GM12878 (cell line): ENCODE results near the gene ZBED4. TPM values are rescaled to one million over a fixed set of nuclear protein-coding genes. Genes with fewer than 3 reads are reported as not detected.

ENCODE experiments used
- ATAC-seq: fragments of 200-7000 bp; cut with Tn5 transposase; 3 replicates; pipeline ENCODE4 v1.9.1; 2020; ENCODE audit warnings: mild to moderate bottlenecking, moderate library complexity
- BruUV-seq: library from RNA; stranded (reverse); fragments of 400-500 nt; replicated peaks from 2 replicates; lab custom pipeline; 2021; lab: Mats Ljungman, UMichigan
- CTCF ChIA-PET: fragments of 300-600 bp; sonication (Branson Sonifier 250); formaldehyde crosslinking; extraction: SDS; loops from one replicate; lab custom pipeline; 2021; ENCODE audit warnings: inconsistent platforms; lab: Yijun Ruan, JAX
- POLR2A ChIA-PET: fragments of 350-600 bp; formaldehyde crosslinking; extraction: SDS; loops from one replicate; lab custom pipeline; 2021; ENCODE audit warnings: inconsistent platforms; lab: Charles Lee
- RAD21 ChIA-PET: fragments of 300-600 bp; sonication (Branson Sonifier 250); formaldehyde crosslinking; loops from one replicate; lab custom pipeline; 2023; ENCODE audit warnings: antibody characterized with exemption; ENCODE audit not compliant: unreplicated experiment; lab: Charles Lee
- SMC1A ChIA-PET: fragments of 300-600 bp; sonication (Branson Sonifier 250); formaldehyde crosslinking; loops from one replicate; lab custom pipeline; 2023; ENCODE audit not compliant: unreplicated experiment, uncharacterized antibody; lab: Charles Lee
- DNase-seq: peaks from one replicate; pipeline ENCODE4 v3.0.0-alpha.2; 2011; ENCODE audit warnings: low read depth, low spot score
- FAIRE-seq: peaks from 3 replicates; lab custom pipeline; 2011; peaks lifted over from hg19 to GRCh38; lab: Jason Lieb, UNC
- H2AFZ ChIP-seq: 2 replicates; pipeline ENCODE4 v1.6.0; 2011; ENCODE audit warnings: low read depth, low read length, control low read depth; ENCODE audit not compliant: control insufficient read depth
- H3K27ac ChIP-seq: 2 replicates; pipeline ENCODE4 v1.5.1; 2011; ENCODE audit warnings: control low read depth; ENCODE audit not compliant: control insufficient read depth, insufficient read depth
- H3K27me3 ChIP-seq, 2 experiments: replicated peaks in 1 of 2; 2 replicates each; pipeline versions ENCODE4 v1.6.0 to v1.6.1; 2011; ENCODE audit warnings: low read length in 1 of 2; ENCODE audit not compliant: control insufficient read depth in 2 of 2, insufficient read depth in 2 of 2
- H3K36me3 ChIP-seq, 2 experiments: 2 replicates each; pipeline ENCODE4 v1.5.1; 2011; ENCODE audit warnings: low read length in 1 of 2; ENCODE audit not compliant: control insufficient read depth in 2 of 2, insufficient read depth in 2 of 2
- H3K4me1 ChIP-seq: 2 replicates; pipeline ENCODE4 v1.6.1; 2011; ENCODE audit warnings: mild to moderate bottlenecking, low read length, moderate library complexity, mixed read lengths; ENCODE audit not compliant: control insufficient read depth, insufficient read depth
- H3K4me2 ChIP-seq: 2 replicates; pipeline ENCODE4 v1.6.0; 2011; ENCODE audit warnings: control low read depth; ENCODE audit not compliant: control insufficient read depth, insufficient read depth
- H3K4me3 ChIP-seq: fragments of 200-600 bp; sonication (generic); 2 replicates; pipeline ENCODE4 v1.5.1; 2016
- H3K79me2 ChIP-seq: 2 replicates; pipeline ENCODE4 v1.6.0; 2011; ENCODE audit warnings: low read length; ENCODE audit not compliant: control insufficient read depth, insufficient read depth
- H3K9ac ChIP-seq: 2 replicates; pipeline ENCODE4 v1.8.0; 2011; ENCODE audit warnings: low read length, control low read depth, mixed read lengths; ENCODE audit not compliant: control insufficient read depth, insufficient read depth
- H3K9me3 ChIP-seq: replicated peaks from 3 replicates; pipeline ENCODE4 v1.5.1; 2011; ENCODE audit warnings: mild to moderate bottlenecking, low read length; ENCODE audit not compliant: control insufficient read depth, insufficient read depth
- H4K20me1 ChIP-seq: 2 replicates; pipeline ENCODE4 v1.6.0; 2011; ENCODE audit not compliant: control insufficient read depth, insufficient read depth
- BMI1 ChIP-seq: fragments of 450-650 bp; IDR thresholded peaks from 2 replicates; pipeline ENCODE4 v1.6.1; 2016; ENCODE audit warnings: mild to moderate bottlenecking, moderate library complexity, borderline replicate concordance
- CHD1 ChIP-seq: IDR thresholded peaks from 2 replicates; pipeline ENCODE4 v1.6.1; 2012; ENCODE audit warnings: low read depth, low read length, improper control_type of control experiment
- ESRRA ChIP-seq: IDR thresholded peaks from 2 replicates; pipeline ENCODE4 v1.6.1; 2012; ENCODE audit warnings: mild to moderate bottlenecking, low read length, improper control_type of control experiment
- EZH2 ChIP-seq: IDR thresholded peaks from 2 replicates; pipeline ENCODE4 v1.6.1; 2012; ENCODE audit warnings: low read depth, mild to moderate bottlenecking, control low read depth, inconsistent platforms, low read length, borderline replicate concordance; ENCODE audit not compliant: control insufficient read depth
- HDGF ChIP-seq: fragments of 450-650 bp; IDR thresholded peaks from 2 replicates; pipeline ENCODE4 v1.6.1; 2016; ENCODE audit warnings: antibody characterized with exemption
- MEF2A ChIP-seq: IDR thresholded peaks from 2 replicates; pipeline ENCODE4 v1.6.1; 2011; ENCODE audit warnings: low read depth, mild to moderate bottlenecking, low read length, moderate library complexity; ENCODE audit not compliant: insufficient read depth
- MLLT1 ChIP-seq: fragments of 450-650 bp; IDR thresholded peaks from 2 replicates; pipeline ENCODE4 v1.6.1; 2016; ENCODE audit warnings: mild to moderate bottlenecking
- MTA2 ChIP-seq: fragments of 450-650 bp; IDR thresholded peaks from 2 replicates; pipeline ENCODE4 v1.6.1; 2016; ENCODE audit warnings: low read depth, mild to moderate bottlenecking, moderate library complexity
- MXI1 ChIP-seq: fragments of 150-350 bp; IDR thresholded peaks from 2 replicates; pipeline ENCODE4 v1.6.1; 2011; ENCODE audit warnings: low read depth, mild to moderate bottlenecking, inconsistent platforms, low read length, improper control_type of control experiment
- RAD51 ChIP-seq: fragments of 450-650 bp; IDR thresholded peaks from 2 replicates; pipeline ENCODE4 v1.6.1; 2016; ENCODE audit warnings: moderate library complexity, mild to moderate bottlenecking, inconsistent platforms
- RB1 ChIP-seq: fragments of 450-650 bp; formaldehyde crosslinking; IDR thresholded peaks from 2 replicates; pipeline ENCODE4 v1.6.1; 2017; ENCODE audit warnings: mild to moderate bottlenecking, borderline replicate concordance
- WRNIP1 ChIP-seq: IDR thresholded peaks from 2 replicates; pipeline ENCODE4 v1.6.1; 2011; ENCODE audit warnings: low read depth, low read length, improper control_type of control experiment, borderline replicate concordance
- ZBTB4 ChIP-seq: fragments of 450-650 bp; formaldehyde crosslinking; IDR thresholded peaks from 2 replicates; pipeline ENCODE4 v1.4.0; 2022; ENCODE audit warnings: mild to moderate bottlenecking, moderate library complexity
- ZNF217 ChIP-seq: fragments of 450-650 bp; IDR thresholded peaks from 2 replicates; pipeline ENCODE4 v1.6.1; 2017; ENCODE audit warnings: antibody characterized with exemption, mild to moderate bottlenecking
- ZNF687 ChIP-seq: fragments of 450-650 bp; IDR thresholded peaks from 2 replicates; pipeline ENCODE4 v1.6.1; 2017; ENCODE audit warnings: mild to moderate bottlenecking, moderate library complexity
- WGBS: methylation state at CpG from one replicate; pipeline ENCODE4 v1.1.6; 2016; ENCODE audit warnings: low lambda C conversion rate; ENCODE audit not compliant: insufficient replicate concordance, insufficient coverage; ENCODE audit errors: missing lambda C conversion rate; 5-methylcytosine and 5-hydroxymethylcytosine counted together
- in situ Hi-C: fragments of 300-500 bp; cut with MboI; formaldehyde crosslinking; loops from 9 replicates; pipeline ENCODE4 v1.14.3; 2018; ENCODE audit warnings: mixed read lengths
- intact Hi-C: fragments of 100-400 bp; cut with micrococcal nuclease; formaldehyde crosslinking; loops from one replicate; pipeline ENCODE4 v1.14.2; 2022; ENCODE audit not compliant: unreplicated experiment
- polyA plus RNA-seq, 11 experiments: library from polyadenylated mRNA; depleted of rRNA in 4 of 11; unstranded in 6 of 11; stranded (reverse) in 5 of 11; fragments of >200 nt; fragmentation: Nextera tagmentation in 4 of 11; fragmentation: Illumina TruSeq in 1 of 11; extraction: Ambion mirVana in 4 of 11; extraction: Trizol in 1 of 11; gene quantifications; 1 replicate in 1 of 11; 2 replicates in 10 of 11; pipeline versions ENCODE4 v1.2.1 to v1.2.3, GENCODE V29; 2011 to 2016; ENCODE audit warnings: inconsistent platforms in 2 of 11, missing spikeins in 2 of 11, low read depth in 1 of 11
- total RNA-seq, 4 experiments: library from RNA; depleted of rRNA in 3 of 4; stranded (reverse); fragments of >200 nt in 3 of 4; fragmentation: Illumina TruSeq in 1 of 4; extraction: Trizol in 1 of 4; gene quantifications; 2 replicates each; pipeline versions ENCODE4 v1.2.1 to v1.2.3, GENCODE V29; 2013 to 2021

The ZBED4 gene
- total and polyA plus RNA-seq, 10 of the 15 experiments (the other 5 are each of a cell fraction or from before 2014, with no cell fraction given), result 2.3 to 21.6 (median 12.8) TPM

GRCh38 chr22:49880281-49880680 lies 26.6 kb downstream of the ZBED4 start:
- Histone ChIP-seq H3K27me3 (no peaks in the 10 kb centered on the region), H3K27ac (peak overlapping the region; percentile 63), H3K4me2 (peak overlapping the region; percentile 91), H3K4me3 (peak overlapping the region; percentile 53), H3K79me2 (peaks cover 48% of the 10 kb centered on the region), H3K9me3 (peaks cover 4% of the 10 kb centered on the region; the same call in 2 of the 3 replicates), H3K4me1 (peaks cover 28% of the 10 kb centered on the region), H2AFZ (no peak overlapping the region), H3K9ac (peak overlapping the region; percentile 31), H4K20me1 (no peaks in the 10 kb centered on the region), H3K36me3 (peaks cover 14 to 18% of the 10 kb centered on the region in 2 experiments)
- POLR2A ChIA-PET, result interaction anchor here (0.7 to 2.8 kb wide), 4 partner anchors 8 to 54 kb away, joined by 3 to 13 read pairs (median 4); no protein-coding TSS in a partner anchor
- no TSS peak for BruUV-seq
- intact Hi-C loops, result loop anchor here (1.0 to 2.0 kb wide), 3 partner anchors 25 to 50 kb away; partner anchors contain the start of genes ALG12 and CRELD2
- ATAC-seq (peak; percentile 89), DNase-seq (peak; percentile 53), FAIRE-seq (peak; percentile 92)
- CTCF ChIA-PET, result interaction anchor here (0.8 to 1.0 kb wide), 3 partner anchors 10 to 86 kb away, joined by 3 to 5 read pairs (median 3); no protein-coding TSS in a partner anchor
- SMC1A ChIA-PET, result interaction anchor here (0.8 to 3.1 kb wide), 9 partner anchors 10 to 113 kb away, joined by 3 to 22 read pairs (median 4); no protein-coding TSS in a partner anchor
- 11% methylated on average over 20 of the region's 20 CpGs for WGBS
- RAD21 ChIA-PET, result interaction anchor here (0.8 to 2.4 kb wide), 8 partner anchors 22 to 150 kb away, joined by 3 to 8 read pairs (median 3); no protein-coding TSS in a partner anchor
- in situ Hi-C loops, result no loop called here
- peak; percentile 22; the same call in 1 of the 2 replicates for TF ChIP-seq MTA2
- TF ChIP-seq MXI1, result no peak
- no peak for TF ChIP-seq ZBTB4 (CRISPR knock-in tag)
- no peak for TF ChIP-seq CHD1
- TF ChIP-seq ZNF217, result no peak
- no peak for TF ChIP-seq RB1
- no peak for TF ChIP-seq BMI1
- TF ChIP-seq MEF2A, result 0 out of 2 replicates have a peak, but pooled peaks have one; percentile 32
- TF ChIP-seq MLLT1, result 0 out of 2 replicates have a peak, but pooled peaks have one; percentile 29
- no peak for TF ChIP-seq RAD51
- TF ChIP-seq EZH2, result no peak
- TF ChIP-seq HDGF, result no peak
- TF ChIP-seq ZNF687, result peak; percentile 90
- no peak for TF ChIP-seq ESRRA
- TF ChIP-seq WRNIP1, result no peak
